Lower lobe of right lung (tissue), 2 donors: Measurements from ENCODE around the gene MROH2B. TPM values are rescaled to one million over a fixed set of nuclear protein-coding genes. Genes with fewer than 3 reads are reported as not detected.

ENCODE experiments used
- ATAC-seq, 2 donors: fragments of 200-7000 bp; cut with Tn5 transposase; one replicate each; pipeline ENCODE4 v1.9.1; 2020 to 2022; ENCODE audit warnings: mild to moderate bottlenecking in 2 of 2, moderate library complexity in 2 of 2
- DNase-seq: peaks from one replicate; pipeline ENCODE4 v3.0.0-alpha.2; 2020
- H3K27ac ChIP-seq: fragments of 200-600 bp; one replicate; pipeline ENCODE4 v1.8.0; 2022
- H3K27me3 ChIP-seq: fragments of 200-600 bp; one replicate; pipeline ENCODE4 v1.8.0; 2022; ENCODE audit warnings: low read depth
- H3K36me3 ChIP-seq: fragments of 200-600 bp; one replicate; pipeline ENCODE4 v1.8.0; 2022; ENCODE audit warnings: mild to moderate bottlenecking
- H3K4me1 ChIP-seq: fragments of 200-600 bp; one replicate; pipeline ENCODE4 v1.8.0; 2022
- H3K4me3 ChIP-seq: fragments of 200-600 bp; one replicate; pipeline ENCODE4 v1.8.0; 2022; ENCODE audit warnings: mild to moderate bottlenecking
- H3K9me3 ChIP-seq: fragments of 200-600 bp; one replicate; pipeline ENCODE4 v1.8.0; 2022
- CTCF ChIP-seq: fragments of 200-600 bp; IDR thresholded peaks from one replicate; pipeline ENCODE4 v1.8.0; 2022; ENCODE audit warnings: antibody characterized with exemption, mild to moderate bottlenecking
- intact Hi-C: fragments of 100-400 bp; cut with DNase I; formaldehyde crosslinking; loops from one replicate; pipeline ENCODE4 v1.11.0; 2022
- total RNA-seq: library from RNA; stranded (reverse); fragmentation: NEBNext Ultra II Directional; extraction: Animal tissue kit (Norgen Biotek cat#: 25700); gene quantifications from one replicate; pipeline ENCODE4 v1.2.1, GENCODE V29; 2021
- donor health status: DM: no; HTN: yes; CAD: no; lungs with severe emphysema.

Gene MROH2B
- total RNA-seq, 1 donor from 2014 or later = not detected

GRCh38 chr5:41109186-41109585 is 38.0 kb upstream of the MROH2B start:
- no peak for ATAC-seq
- no peak overlapping the region for H3K4me3 ChIP-seq
- intact Hi-C loops = no loop called here
- H3K4me1 ChIP-seq = no peaks in the 10 kb centered on the region
- no peaks in the 10 kb centered on the region for H3K36me3 ChIP-seq
- H3K27ac ChIP-seq = no peak overlapping the region
- H3K9me3 ChIP-seq = no peaks in the 10 kb centered on the region
- H3K27me3 ChIP-seq = no peaks in the 10 kb centered on the region
- no peak for DNase-seq
- no peak for TF ChIP-seq CTCF

- Histone ChIP-seq H3K27me3 (no peaks in the 10 kb centered on the region), H3K4me3 (no peak overlapping the region), H3K27ac (no peak overlapping the region), H3K36me3 (no peaks in the 10 kb centered on the region), H3K9me3 (no peaks in the 10 kb centered on the region), H3K4me1 (no peaks in the 10 kb centered on the region)
- intact Hi-C loops = no loop called here
- ATAC-seq (no peak), DNase-seq (no peak)
- TF ChIP-seq CTCF = no peak
These were observed 31.2 kb upstream of the MROH2B start for GRCh38 chr5:41102341-41102740.

DNA sequence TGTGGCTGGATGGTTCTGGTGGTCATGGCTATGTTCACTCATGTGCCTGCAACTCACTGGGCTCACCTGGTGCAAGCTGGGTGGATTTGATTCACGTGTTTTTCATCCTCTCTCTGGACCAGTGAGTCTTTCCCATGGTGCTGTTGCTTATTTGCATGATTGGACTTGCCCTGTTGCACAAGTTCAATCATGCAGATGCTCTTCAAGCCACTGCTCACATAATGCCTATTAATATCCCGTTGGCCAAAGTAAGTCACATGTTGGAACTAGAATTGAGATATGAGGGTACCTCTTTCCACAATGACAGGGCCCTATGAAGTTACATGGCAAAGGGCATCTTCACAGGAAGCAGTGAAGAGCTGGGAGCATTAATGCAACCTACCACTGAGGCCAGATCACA is 26.5 kb upstream of the MROH2B start:
- no peaks in the 10 kb centered on the region for H3K4me1 ChIP-seq

GRCh38 chr5:41095324-41096101 is 24.4 kb upstream of the MROH2B start:
- Histone ChIP-seq H3K4me3 (no peak overlapping the region), H3K9me3 (no peaks in the 10 kb centered on the region), H3K36me3 (no peaks in the 10 kb centered on the region), H3K27me3 (no peaks in the 10 kb centered on the region), H3K4me1 (no peaks in the 10 kb centered on the region), H3K27ac (no peak overlapping the region)
- ATAC-seq (no peak), DNase-seq (no peak)
- no peak for TF ChIP-seq CTCF
- intact Hi-C loops = no loop called here

More for the DNA sequence above, 26.5 kb upstream of the MROH2B start:
- DNase-seq (no peak), ATAC-seq (no peak)
- no peak for TF ChIP-seq CTCF
- Histone ChIP-seq H3K27ac (no peak overlapping the region), H3K27me3 (no peaks in the 10 kb centered on the region), H3K36me3 (no peaks in the 10 kb centered on the region), H3K9me3 (no peaks in the 10 kb centered on the region), H3K4me3 (no peak overlapping the region)
- intact Hi-C loops = no loop called here

DNA sequence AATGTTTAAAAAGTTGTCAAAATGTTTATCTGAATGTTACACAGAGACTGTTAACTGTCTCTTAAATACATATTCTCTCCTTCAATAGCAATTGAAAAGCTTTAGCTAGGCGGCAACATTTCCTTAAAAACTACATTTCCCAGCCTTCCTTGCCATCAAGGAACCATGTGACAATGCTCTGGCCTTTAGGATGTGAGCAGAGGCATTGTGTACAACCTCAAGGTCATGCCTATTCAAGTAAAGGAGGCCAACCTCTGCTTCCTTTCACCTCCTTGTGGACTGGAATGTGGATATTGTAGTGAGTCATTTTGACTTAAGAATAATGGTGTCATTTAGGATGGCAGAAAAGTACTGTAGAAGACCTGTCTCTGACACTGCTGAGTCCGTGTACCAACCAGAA is 23.7 kb upstream of the MROH2B start:
- no peaks in the 10 kb centered on the region for H3K4me1 ChIP-seq
- no peak overlapping the region for H3K27ac ChIP-seq
- H3K27me3 ChIP-seq = no peaks in the 10 kb centered on the region
- no peak for TF ChIP-seq CTCF
- intact Hi-C loops = no loop called here
- H3K36me3 ChIP-seq = no peaks in the 10 kb centered on the region
- no peak overlapping the region for H3K4me3 ChIP-seq
- no peak for ATAC-seq
- no peaks in the 10 kb centered on the region for H3K9me3 ChIP-seq
- DNase-seq = no peak
